ENCODE data around the gene KIAA0825.

The KIAA0825 gene

GRCh38 chr5:94374336-94374735, 244.1 kb downstream of the KIAA0825 start:
- Histone ChIP-seq H3K27ac (ENCODE audit: low read depth, low read length, poor library complexity, severe bottlenecking) (no peak overlapping the region), H3K4me3 (ENCODE audit: low read depth, low read length, poor library complexity, severe bottlenecking) (no peak overlapping the region), H3K27me3 (ENCODE audit: insufficient read depth, low read length) (no peaks in the 10 kb centered on the region), H3F3A (ENCODE audit: insufficient read depth, low read length) (no peaks in the 10 kb centered on the region), H3K9me2 (ENCODE audit: low read depth, low read length) (no peaks in the 10 kb centered on the region), H3K9me3 (ENCODE audit: low read length) (no peaks in the 10 kb centered on the region), H3K79me2 (ENCODE audit: insufficient read depth, low read length) (no peaks in the 10 kb centered on the region), H3K36me3 (ENCODE audit: insufficient read depth, low read length) (no peaks in the 10 kb centered on the region), H3K9ac (ENCODE audit: low read length) (no peak overlapping the region), H2AFZ (ENCODE audit: low read length) (no peak overlapping the region), H4K20me1 (ENCODE audit: insufficient read depth, low read length) (no peaks in the 10 kb centered on the region), H3K4me1 (ENCODE audit: insufficient read depth, low read length, severe bottlenecking) (no peaks in the 10 kb centered on the region), H3K4me2 (ENCODE audit: low read length) (no peak overlapping the region)
- TF ChIP-seq EZH2 (IDR thresholded peaks at IDR 0.05; ENCODE audit: borderline replicate concordance, low read length) = no peak
- TF ChIP-seq, protein P1, sequence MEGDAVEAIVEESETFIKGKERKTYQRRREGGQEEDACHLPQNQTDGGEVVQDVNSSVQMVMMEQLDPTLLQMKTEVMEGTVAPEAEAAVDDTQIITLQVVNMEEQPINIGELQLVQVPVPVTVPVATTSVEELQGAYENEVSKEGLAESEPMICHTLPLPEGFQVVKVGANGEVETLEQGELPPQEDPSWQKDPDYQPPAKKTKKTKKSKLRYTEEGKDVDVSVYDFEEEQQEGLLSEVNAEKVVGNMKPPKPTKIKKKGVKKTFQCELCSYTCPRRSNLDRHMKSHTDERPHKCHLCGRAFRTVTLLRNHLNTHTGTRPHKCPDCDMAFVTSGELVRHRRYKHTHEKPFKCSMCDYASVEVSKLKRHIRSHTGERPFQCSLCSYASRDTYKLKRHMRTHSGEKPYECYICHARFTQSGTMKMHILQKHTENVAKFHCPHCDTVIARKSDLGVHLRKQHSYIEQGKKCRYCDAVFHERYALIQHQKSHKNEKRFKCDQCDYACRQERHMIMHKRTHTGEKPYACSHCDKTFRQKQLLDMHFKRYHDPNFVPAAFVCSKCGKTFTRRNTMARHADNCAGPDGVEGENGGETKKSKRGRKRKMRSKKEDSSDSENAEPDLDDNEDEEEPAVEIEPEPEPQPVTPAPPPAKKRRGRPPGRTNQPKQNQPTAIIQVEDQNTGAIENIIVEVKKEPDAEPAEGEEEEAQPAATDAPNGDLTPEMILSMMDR (IDR thresholded peaks at IDR 0.05; ENCODE audit: low read length) = no peak

GRCh38 chr5:94367900-94368299, 250.5 kb downstream of the KIAA0825 start:
- no peaks in the 10 kb centered on the region for H3K9me2 ChIP-seq (ENCODE audit: low read depth, low read length)
- no peaks in the 10 kb centered on the region for H3K36me3 ChIP-seq (ENCODE audit: insufficient read depth, low read length)
- H3F3A ChIP-seq (ENCODE audit: insufficient read depth, low read length) = no peaks in the 10 kb centered on the region
- no peaks in the 10 kb centered on the region for H3K9me3 ChIP-seq (ENCODE audit: low read length)
- no peak overlapping the region for H3K27ac ChIP-seq (ENCODE audit: low read depth, low read length, poor library complexity, severe bottlenecking)
- no peak overlapping the region for H3K4me3 ChIP-seq (ENCODE audit: low read depth, low read length, poor library complexity, severe bottlenecking)
- H4K20me1 ChIP-seq (ENCODE audit: insufficient read depth, low read length) = no peaks in the 10 kb centered on the region
- TF ChIP-seq EZH2 (IDR thresholded peaks at IDR 0.05; ENCODE audit: borderline replicate concordance, low read length) = no peak
- TF ChIP-seq, protein P1 (IDR thresholded peaks at IDR 0.05; ENCODE audit: low read length) = no peak
- H3K9ac ChIP-seq (ENCODE audit: low read length) = no peak overlapping the region
- H3K27me3 ChIP-seq (ENCODE audit: insufficient read depth, low read length) = no peaks in the 10 kb centered on the region
- H2AFZ ChIP-seq (ENCODE audit: low read length) = no peak overlapping the region
- H3K79me2 ChIP-seq (ENCODE audit: insufficient read depth, low read length) = no peaks in the 10 kb centered on the region
- H3K4me1 ChIP-seq (ENCODE audit: insufficient read depth, low read length, severe bottlenecking) = no peaks in the 10 kb centered on the region
- no peak overlapping the region for H3K4me2 ChIP-seq (ENCODE audit: low read length)

DNA sequence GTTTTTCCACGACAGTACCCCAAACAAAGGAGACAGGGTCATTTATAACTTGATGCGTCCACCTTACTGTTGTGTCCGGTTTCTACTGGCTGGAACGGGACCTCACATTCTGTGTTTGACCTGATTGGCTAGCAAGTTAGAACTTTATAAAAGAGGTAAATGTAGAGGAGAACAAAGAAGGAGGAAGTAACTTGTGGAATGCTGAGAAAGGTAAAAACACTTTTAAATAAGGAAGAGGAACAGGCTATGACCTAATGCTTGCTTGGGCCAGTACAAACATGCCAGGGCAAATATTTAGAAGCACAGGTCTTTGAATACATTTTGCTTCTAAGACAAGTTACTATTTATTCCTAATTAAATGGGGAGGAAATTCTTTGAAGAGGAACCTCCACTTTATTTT, 251.6 kb downstream of the KIAA0825 start:
- H3K27me3 ChIP-seq (ENCODE audit: insufficient read depth, low read length) = no peaks in the 10 kb centered on the region
- H3K79me2 ChIP-seq (ENCODE audit: insufficient read depth, low read length) = no peaks in the 10 kb centered on the region

More for the DNA sequence above, 251.6 kb downstream of the KIAA0825 start:
- Histone ChIP-seq H4K20me1 (ENCODE audit: insufficient read depth, low read length) (no peaks in the 10 kb centered on the region), H3F3A (ENCODE audit: insufficient read depth, low read length) (no peaks in the 10 kb centered on the region), H3K36me3 (ENCODE audit: insufficient read depth, low read length) (no peaks in the 10 kb centered on the region), H3K4me3 (ENCODE audit: low read depth, low read length, poor library complexity, severe bottlenecking) (no peak overlapping the region), H2AFZ (ENCODE audit: low read length) (no peak overlapping the region), H3K9me3 (ENCODE audit: low read length) (no peaks in the 10 kb centered on the region), H3K27ac (ENCODE audit: low read depth, low read length, poor library complexity, severe bottlenecking) (no peak overlapping the region), H3K4me1 (ENCODE audit: insufficient read depth, low read length, severe bottlenecking) (no peaks in the 10 kb centered on the region), H3K9me2 (ENCODE audit: low read depth, low read length) (no peaks in the 10 kb centered on the region), H3K9ac (ENCODE audit: low read length) (no peak overlapping the region), H3K4me2 (ENCODE audit: low read length) (no peak overlapping the region)
- TF ChIP-seq, protein P1 (IDR thresholded peaks at IDR 0.05; ENCODE audit: low read length) = no peak
- TF ChIP-seq EZH2 (IDR thresholded peaks at IDR 0.05; ENCODE audit: borderline replicate concordance, low read length) = no peak
